Activated T-cell treated with anti-CD3 and anti-CD28 coated beads, Interleukin-2, amount 50 U/mL, for 72 hours (primary cell): ENCODE data around the gene DOK7. TPM values are rescaled to one million over a fixed set of nuclear protein-coding genes. Genes with fewer than 3 reads are reported as not detected.

ENCODE experiments used
- ATAC-seq, 2 donors: fragments of 150-1000 bp; cut with Tn5 transposase; replicated peaks in 1 of 2; 2 replicates each; pipeline ENCODE4 v1.10.0; 2021; ENCODE audit warnings: moderate library complexity in 2 of 2, mild to moderate bottlenecking in 1 of 2
- DNase-seq, 2 donors: peaks; one replicate each; pipeline ENCODE4 v3.0.0; 2021 to 2022; ENCODE audit warnings: mixed read lengths in 1 of 2
- H3K27ac Mint-ChIP-seq: one replicate; pipeline ENCODE4 v1.8.0; 2022; ENCODE audit warnings: mild to moderate bottlenecking, moderate library complexity, mixed read lengths
- H3K27me3 Mint-ChIP-seq: one replicate; pipeline ENCODE4 v1.8.0; 2022; ENCODE audit warnings: low read depth, mixed read lengths
- H3K36me3 Mint-ChIP-seq, 2 donors: one replicate each; pipeline ENCODE4 v1.8.0; 2022; ENCODE audit warnings: mixed read lengths in 2 of 2, mild to moderate bottlenecking in 1 of 2; ENCODE audit not compliant: insufficient read depth in 2 of 2
- H3K4me1 Mint-ChIP-seq: one replicate; pipeline ENCODE4 v1.8.0; 2022; ENCODE audit warnings: low read depth, mixed read lengths
- H3K4me3 Mint-ChIP-seq, 2 donors: one replicate each; pipeline ENCODE4 v1.8.0; 2022; ENCODE audit warnings: mild to moderate bottlenecking in 2 of 2, mixed read lengths in 2 of 2, moderate library complexity in 2 of 2
- H3K9me3 Mint-ChIP-seq, 2 donors: one replicate each; pipeline ENCODE4 v1.8.0; 2022; ENCODE audit warnings: mixed read lengths in 2 of 2
- total RNA-seq, 2 donors: library from RNA; stranded (reverse); gene quantifications; one replicate each; pipeline ENCODE4 v1.2.3, GENCODE V29; 2022

DOK7 gene
- total RNA-seq, 2 donors from 2014 or later, result not detected

DNA sequence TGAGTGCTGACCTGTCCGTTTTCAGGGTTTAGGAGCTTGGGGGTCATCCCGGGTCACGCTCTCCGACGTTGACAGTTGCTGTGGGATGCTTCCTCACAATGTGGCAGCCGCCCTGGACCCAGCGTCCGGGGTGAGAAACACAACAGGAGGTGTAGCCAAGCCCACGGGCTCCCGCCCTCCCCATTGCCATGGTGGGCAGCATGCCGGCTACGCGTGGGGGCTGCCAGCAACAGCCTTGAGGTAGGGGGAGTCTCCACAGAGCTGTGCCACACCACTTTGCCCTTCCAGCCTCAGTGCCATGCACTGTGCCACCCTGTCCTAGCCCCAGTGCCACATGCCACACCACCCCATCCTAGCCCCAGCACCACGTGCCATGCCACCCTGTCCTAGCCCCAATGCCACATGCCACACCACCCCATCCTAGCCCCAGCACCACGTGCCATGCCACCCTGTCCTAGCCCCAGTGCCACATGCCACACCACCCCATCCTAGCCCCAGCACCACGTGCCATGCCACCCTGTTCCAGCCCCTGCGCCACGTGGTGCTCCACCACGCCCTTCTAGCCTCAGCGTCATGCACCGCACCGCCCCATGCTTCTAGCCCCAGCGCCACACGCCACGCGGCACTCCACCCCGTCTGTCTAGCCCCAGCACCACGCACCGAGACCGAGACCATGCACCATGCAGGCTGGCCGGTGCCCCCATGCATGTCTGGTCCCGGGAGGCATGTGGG, 29.8 kb upstream of the DOK7 start:
- H3K9me3 Mint-ChIP-seq, result no peaks in the 10 kb centered on the region
- no peaks in the 10 kb centered on the region for H3K4me1 Mint-ChIP-seq
- DNase-seq, result no peak
- no peaks in the 10 kb centered on the region for H3K27me3 Mint-ChIP-seq
- ATAC-seq, result no peak
- no peaks in the 10 kb centered on the region for H3K36me3 Mint-ChIP-seq
- H3K4me3 Mint-ChIP-seq, result no peak overlapping the region
- H3K27ac Mint-ChIP-seq, result no peak overlapping the region

GRCh38 chr4:3434881-3435685, 28.0 kb upstream of the DOK7 start:
- no peaks in the 10 kb centered on the region for H3K4me1 Mint-ChIP-seq
- DNase-seq (no peak), ATAC-seq (no peak)
- H3K9me3 Mint-ChIP-seq, result no peaks in the 10 kb centered on the region
- H3K27me3 Mint-ChIP-seq, result no peaks in the 10 kb centered on the region
- H3K4me3 Mint-ChIP-seq, result no peak overlapping the region
- H3K27ac Mint-ChIP-seq, result no peak overlapping the region
- H3K36me3 Mint-ChIP-seq, result no peaks in the 10 kb centered on the region

GRCh38 chr4:3435686-3435956, 27.5 kb upstream of the DOK7 start:
- Mint-ChIP-seq H3K36me3 (no peaks in the 10 kb centered on the region), H3K4me1 (no peaks in the 10 kb centered on the region), H3K9me3 (no peaks in the 10 kb centered on the region), H3K27me3 (no peaks in the 10 kb centered on the region), H3K27ac (no peak overlapping the region), H3K4me3 (no peak overlapping the region)
- DNase-seq (no peak), ATAC-seq (no peak)

- no peak overlapping the region for H3K4me3 Mint-ChIP-seq
Observed at GRCh38 chr4:3436048-3436797, 26.9 kb upstream of the DOK7 start.

GRCh38 chr4:3436798-3437581, 26.1 kb upstream of the DOK7 start:
- no peaks in the 10 kb centered on the region for H3K27me3 Mint-ChIP-seq
- no peak overlapping the region for H3K27ac Mint-ChIP-seq
- H3K4me1 Mint-ChIP-seq, result no peaks in the 10 kb centered on the region
- H3K36me3 Mint-ChIP-seq, result no peaks in the 10 kb centered on the region
- ATAC-seq (peak; percentile 79 to 84), DNase-seq (peak; percentile 59 to 67)
- no peaks in the 10 kb centered on the region for H3K9me3 Mint-ChIP-seq
- H3K4me3 Mint-ChIP-seq, result no peak overlapping the region

More at GRCh38 chr4:3436048-3436797, 26.9 kb upstream of the DOK7 start:
- H3K27ac Mint-ChIP-seq, result no peak overlapping the region
- DNase-seq (no peak), ATAC-seq (no peak)
- no peaks in the 10 kb centered on the region for H3K9me3 Mint-ChIP-seq
- H3K36me3 Mint-ChIP-seq, result no peaks in the 10 kb centered on the region
- H3K4me1 Mint-ChIP-seq, result no peaks in the 10 kb centered on the region
- no peaks in the 10 kb centered on the region for H3K27me3 Mint-ChIP-seq

- H3K9me3 Mint-ChIP-seq, result no peaks in the 10 kb centered on the region
- H3K27me3 Mint-ChIP-seq, result no peaks in the 10 kb centered on the region
- H3K27ac Mint-ChIP-seq, result no peak overlapping the region
- no peak overlapping the region for H3K4me3 Mint-ChIP-seq
- H3K4me1 Mint-ChIP-seq, result no peaks in the 10 kb centered on the region
- DNase-seq, result no peak
- H3K36me3 Mint-ChIP-seq, result no peaks in the 10 kb centered on the region
- ATAC-seq, result no peak
Observed at GRCh38 chr4:3437582-3437936, 25.5 kb upstream of the DOK7 start.

DNA sequence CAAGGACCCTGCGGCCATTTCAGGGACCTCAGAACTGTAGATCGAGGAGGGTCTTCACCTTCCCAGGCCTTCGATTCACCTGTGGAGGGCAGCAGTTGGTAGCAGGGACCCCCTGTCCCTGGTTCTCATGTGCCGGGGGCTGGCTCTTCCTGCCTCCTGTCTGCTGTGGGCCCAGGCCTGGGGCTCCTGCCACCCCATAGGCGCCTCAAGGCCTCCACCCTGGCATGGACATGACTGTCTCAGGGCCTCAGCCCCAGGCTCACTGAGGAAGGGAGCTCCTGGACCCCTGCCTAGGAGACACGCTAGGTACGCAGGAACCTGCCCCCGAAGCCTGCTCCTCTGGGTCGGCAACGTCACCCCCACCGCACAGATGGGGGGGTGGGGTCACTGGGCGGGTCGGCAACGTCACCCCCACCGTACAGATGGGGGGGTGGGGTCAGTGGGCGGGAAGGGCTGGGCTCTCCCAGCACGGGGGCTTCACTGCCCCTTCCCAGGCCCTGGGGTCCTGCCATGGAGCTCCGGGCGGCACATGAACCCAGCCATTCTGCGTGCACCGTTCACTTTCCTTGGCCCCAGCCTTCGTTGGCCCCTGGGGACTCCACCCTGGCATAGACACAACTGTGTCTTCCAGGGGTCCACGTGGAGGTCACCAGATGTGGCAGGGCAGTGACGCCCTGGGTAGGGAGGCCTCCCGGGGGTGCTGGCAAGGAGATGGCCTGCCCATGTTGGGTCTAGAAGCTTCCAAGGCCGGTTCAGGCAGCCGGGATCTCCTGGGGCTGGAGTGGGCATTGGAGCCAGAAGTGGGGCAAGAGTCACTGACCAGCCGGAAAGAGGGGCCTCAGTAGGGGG, 24.9 kb upstream of the DOK7 start:
- no peak overlapping the region for H3K4me3 Mint-ChIP-seq
- H3K9me3 Mint-ChIP-seq, result no peaks in the 10 kb centered on the region
- DNase-seq (no peak), ATAC-seq (no peak)
- H3K4me1 Mint-ChIP-seq, result no peaks in the 10 kb centered on the region
- H3K27me3 Mint-ChIP-seq, result no peaks in the 10 kb centered on the region
- H3K36me3 Mint-ChIP-seq, result no peaks in the 10 kb centered on the region
- H3K27ac Mint-ChIP-seq, result no peak overlapping the region

- no peak overlapping the region for H3K4me3 Mint-ChIP-seq
- DNase-seq, result no peak
- H3K4me1 Mint-ChIP-seq, result no peaks in the 10 kb centered on the region
- no peak overlapping the region for H3K27ac Mint-ChIP-seq
- ATAC-seq, result no peak
- H3K36me3 Mint-ChIP-seq, result no peaks in the 10 kb centered on the region
- no peaks in the 10 kb centered on the region for H3K9me3 Mint-ChIP-seq
- H3K27me3 Mint-ChIP-seq, result no peaks in the 10 kb centered on the region
Observed at GRCh38 chr4:3438847-3439180, 24.3 kb upstream of the DOK7 start.

DNA sequence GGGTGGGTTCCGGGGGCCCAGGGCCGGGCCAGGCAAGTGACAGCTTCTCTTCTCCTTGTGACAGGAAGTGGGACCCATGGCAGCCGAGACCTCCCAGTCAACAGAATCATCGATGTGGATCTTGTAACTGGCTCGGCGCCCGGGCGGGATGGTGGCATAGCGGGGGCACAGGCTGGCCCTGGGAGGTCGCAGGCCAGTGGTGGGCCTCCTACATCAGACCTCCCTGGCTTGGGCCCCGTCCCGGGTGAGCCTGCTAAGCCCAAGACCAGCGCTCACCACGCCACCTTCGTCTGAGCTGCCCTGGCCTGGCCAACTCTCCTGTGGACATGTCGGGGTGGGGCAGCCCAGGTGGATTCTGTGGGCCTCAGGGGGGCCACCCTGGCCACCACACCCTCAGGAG, 23.7 kb upstream of the DOK7 start:
- Mint-ChIP-seq H3K9me3 (no peaks in the 10 kb centered on the region), H3K36me3 (no peaks in the 10 kb centered on the region), H3K4me3 (no peak overlapping the region), H3K27ac (no peak overlapping the region), H3K27me3 (no peaks in the 10 kb centered on the region), H3K4me1 (no peaks in the 10 kb centered on the region)
- ATAC-seq, result no peak
- DNase-seq, result no peak

- no peaks in the 10 kb centered on the region for H3K36me3 Mint-ChIP-seq
- no peak overlapping the region for H3K4me3 Mint-ChIP-seq
- H3K27ac Mint-ChIP-seq, result no peak overlapping the region
- ATAC-seq (no peak), DNase-seq (no peak)
- no peaks in the 10 kb centered on the region for H3K4me1 Mint-ChIP-seq
- no peaks in the 10 kb centered on the region for H3K27me3 Mint-ChIP-seq
- H3K9me3 Mint-ChIP-seq, result no peaks in the 10 kb centered on the region
Observed at GRCh38 chr4:3440011-3440410, 23.1 kb upstream of the DOK7 start.

- Mint-ChIP-seq H3K27ac (no peak overlapping the region), H3K4me3 (no peak overlapping the region), H3K9me3 (no peaks in the 10 kb centered on the region)
Observed at GRCh38 chr4:3440979-3441500, 22.1 kb upstream of the DOK7 start.

More at GRCh38 chr4:3440979-3441500, 22.1 kb upstream of the DOK7 start:
- Mint-ChIP-seq H3K27me3 (no peaks in the 10 kb centered on the region), H3K36me3 (no peaks in the 10 kb centered on the region), H3K4me1 (no peaks in the 10 kb centered on the region)
- no peak for ATAC-seq
- no peak for DNase-seq
